B cell (primary cell): ENCODE data around the gene IL10. TPM values are rescaled to one million over a fixed set of nuclear protein-coding genes. Genes with fewer than 3 reads are reported as not detected.

ENCODE experiments used
- ATAC-seq: fragments of 200-7000 bp; cut with Tn5 transposase; one replicate; pipeline ENCODE4 v1.10.0; 2021; ENCODE audit warnings: low read depth, mild to moderate bottlenecking, moderate number of reproducible peaks, moderate library complexity
- CTCF ChIA-PET: fragments of 350-600 bp; sonication (Branson Sonifier 250); formaldehyde crosslinking; loops from one replicate; lab custom pipeline; 2021; ENCODE audit warnings: antibody characterized with exemption, inconsistent platforms; lab: Charles Lee
- POLR2A ChIA-PET: fragments of 350-600 bp; sonication (Branson Sonifier 250); formaldehyde crosslinking; loops from one replicate; lab custom pipeline; 2021; ENCODE audit warnings: antibody characterized with exemption; lab: Charles Lee
- DNase-seq: peaks from one replicate; pipeline ENCODE4 v3.0.0; 2013
- H2AFZ ChIP-seq: 2 replicates; pipeline ENCODE4 v1.6.1; 2012; ENCODE audit warnings: mild to moderate bottlenecking, low read depth, low read length; ENCODE audit not compliant: insufficient read depth, poor library complexity, severe bottlenecking
- H3K27ac ChIP-seq, 2 donors: 1 replicate in 1 of 2; 2 replicates in 1 of 2; pipeline ENCODE4 v1.5.1; 2012 to 2013; ENCODE audit warnings: low read length in 2 of 2, mild to moderate bottlenecking in 2 of 2, moderate library complexity in 1 of 2
- H3K27me3 ChIP-seq, 4 experiments: fragments of 200-600 bp in 1 of 4; sonication (generic) in 1 of 4; replicated peaks in 1 of 4; 1 replicate in 2 of 4; 2 replicates in 2 of 4; pipeline versions ENCODE4 v1.6.1 to v1.7.0; 2013 to 2016; ENCODE audit warnings: low read length in 3 of 4, mild to moderate bottlenecking in 2 of 4, mixed read lengths in 1 of 4, moderate library complexity in 1 of 4; ENCODE audit not compliant: insufficient read depth in 4 of 4, control insufficient read depth in 3 of 4; ENCODE audit errors: control extremely low read depth in 1 of 4
- H3K36me3 ChIP-seq, 2 experiments: replicated peaks in 1 of 2; 1 replicate in 1 of 2; 2 replicates in 1 of 2; pipeline versions ENCODE4 v1.6.1 to v1.7.1; 2013; ENCODE audit warnings: low read length in 1 of 2; ENCODE audit not compliant: insufficient read depth in 2 of 2, control insufficient read depth in 1 of 2; ENCODE audit errors: control extremely low read depth in 1 of 2, extremely low read depth in 1 of 2
- H3K4me1 ChIP-seq, 2 donors: fragments of 200-600 bp in 1 of 2; sonication (generic) in 1 of 2; 1 replicate in 1 of 2; 2 replicates in 1 of 2; pipeline versions ENCODE4 v1.5.1 to v1.6.1; 2013 to 2017; ENCODE audit warnings: low read length in 2 of 2; ENCODE audit not compliant: control insufficient read depth in 2 of 2, insufficient read depth in 2 of 2
- H3K4me2 ChIP-seq: replicated peaks from 2 replicates; pipeline ENCODE3; 2012; ENCODE audit warnings: mild to moderate bottlenecking, low read depth, low read length; ENCODE audit not compliant: poor library complexity, severe bottlenecking
- H3K4me3 ChIP-seq, 5 experiments: fragments of 200-600 bp in 1 of 5; sonication (generic) in 1 of 5; 1 replicate in 3 of 5; 2 replicates in 2 of 5; pipeline versions ENCODE4 v1.5.1 to v1.7.0; 2011 to 2016; ENCODE audit warnings: low read length in 4 of 5, mild to moderate bottlenecking in 4 of 5, low read depth in 2 of 5, control low read depth in 1 of 5, moderate library complexity in 1 of 5; ENCODE audit not compliant: insufficient read depth in 1 of 5; ENCODE audit errors: control extremely low read depth in 1 of 5, extremely low read depth in 1 of 5
- H3K79me2 ChIP-seq: fragments of 200-600 bp; sonication (generic); one replicate; pipeline ENCODE4 v1.6.0; 2016; ENCODE audit warnings: low read length; ENCODE audit not compliant: control insufficient read depth, insufficient read depth
- H3K9ac ChIP-seq: fragments of 200-600 bp; sonication (generic); 2 replicates; pipeline ENCODE4 v1.6.1; 2017; ENCODE audit warnings: mild to moderate bottlenecking, low read length, moderate library complexity
- H3K9me3 ChIP-seq, 3 donors: one replicate each; pipeline versions ENCODE4 v1.6.1 to v1.7.1; 2013; ENCODE audit warnings: low read length in 2 of 3; ENCODE audit not compliant: control insufficient read depth in 2 of 3, insufficient read depth in 1 of 3; ENCODE audit errors: control extremely low read depth in 1 of 3
- H4K20me1 ChIP-seq: 2 replicates; pipeline ENCODE4 v1.6.0; 2012; ENCODE audit warnings: mild to moderate bottlenecking, low read length; ENCODE audit not compliant: insufficient read depth, control insufficient read depth, poor library complexity, severe bottlenecking
- H3K27ac Mint-ChIP-seq: one replicate; pipeline ENCODE4 v1.8.0; 2021; ENCODE audit warnings: mixed read lengths
- H3K27me3 Mint-ChIP-seq: one replicate; pipeline ENCODE4 v1.8.0; 2021; ENCODE audit warnings: mixed read lengths
- H3K4me1 Mint-ChIP-seq: one replicate; pipeline ENCODE4 v1.8.0; 2021; ENCODE audit warnings: mixed read lengths
- H3K4me3 Mint-ChIP-seq: one replicate; pipeline ENCODE4 v1.8.0; 2021; ENCODE audit warnings: mixed read lengths
- H3K9me3 Mint-ChIP-seq: one replicate; pipeline ENCODE4 v1.8.0; 2022; ENCODE audit warnings: mixed read lengths; ENCODE audit not compliant: insufficient read depth
- CTCF ChIP-seq: fragments of 200-600 bp; IDR thresholded peaks from one replicate; pipeline ENCODE4 v1.8.0; 2022; ENCODE audit warnings: antibody characterized with exemption, mild to moderate bottlenecking
- EZH2 ChIP-seq: IDR thresholded peaks from 2 replicates; pipeline ENCODE4 v1.6.1; 2012; ENCODE audit warnings: borderline replicate concordance, low read depth, mild to moderate bottlenecking, moderate library complexity, low read length; ENCODE audit not compliant: insufficient read depth, poor library complexity, severe bottlenecking
- WGBS: methylation state at CpG from one replicate; pipeline ENCODE4 v1.1.5; 2013; ENCODE audit warnings: missing lambda C conversion rate; ENCODE audit not compliant: insufficient coverage; 5-methylcytosine and 5-hydroxymethylcytosine counted together
- intact Hi-C: fragments of 100-400 bp; cut with micrococcal nuclease; formaldehyde crosslinking; loops from one replicate; pipeline ENCODE4 v1.10.0; 2022
- polyA plus RNA-seq: library from polyadenylated mRNA; depleted of rRNA; stranded (reverse); fragments of >200 nt; gene quantifications from 2 replicates; pipeline ENCODE4 v1.2.3, GENCODE V29; 2012
- total RNA-seq, 2 donors: library from RNA; stranded (reverse); fragments of 120-200 nt in 1 of 2; gene quantifications; 1 replicate in 1 of 2; 2 replicates in 1 of 2; pipeline versions ENCODE4 v1.2.3 to v1.2.4, GENCODE V29; 2013 to 2022

Gene IL10
- total and polyA plus RNA-seq, 2 donors (not counting 1 experiment from before 2014, with no cell fraction given), result 0.37 to 0.69 TPM

- ATAC-seq, result no peak
Observed at GRCh38 chr1:206761159-206761768, 11.0 kb downstream of the IL10 start.

More at GRCh38 chr1:206761159-206761768, 11.0 kb downstream of the IL10 start:
- TF ChIP-seq EZH2 (no peak), CTCF (no peak)
- no peak overlapping the region for H3K4me2 ChIP-seq
- H3K4me1 Mint-ChIP-seq, result peaks cover 8% of the 10 kb centered on the region
- POLR2A ChIA-PET, result no interaction called here
- H2AFZ ChIP-seq, result no peak overlapping the region
- H3K27ac Mint-ChIP-seq, result no peak overlapping the region
- no peak overlapping the region for H3K4me3 Mint-ChIP-seq
- H3K4me3 ChIP-seq, result no peak overlapping the region
- H4K20me1 ChIP-seq, result no peaks in the 10 kb centered on the region
- peaks cover 13 to 16% of the 10 kb centered on the region in 2 donors for H3K4me1 ChIP-seq
- H3K9ac ChIP-seq, result no peak overlapping the region
- H3K27ac ChIP-seq, result no peak overlapping the region
- CTCF ChIA-PET, result interaction anchor here (0.8 to 1.9 kb wide), 6 partner anchors 8 to 34 kb away, joined by 3 to 9 read pairs (median 3); no protein-coding TSS in a partner anchor
- no peaks in the 10 kb centered on the region for H3K36me3 ChIP-seq
- H3K79me2 ChIP-seq, result no peaks in the 10 kb centered on the region
- intact Hi-C loops, result no loop called here
- 100% methylated on average over 3 of the region's 6 CpGs for WGBS
- H3K27me3 Mint-ChIP-seq, result no peaks in the 10 kb centered on the region
- DNase-seq, result no peak
- no peaks in the 10 kb centered on the region for H3K27me3 ChIP-seq
- H3K9me3 ChIP-seq, result peaks cover 0 to 2% (median 0%) of the 10 kb centered on the region in 3 donors
- no peaks in the 10 kb centered on the region for H3K9me3 Mint-ChIP-seq
